ENCODE data around the gene PPAN.

Gene PPAN

GRCh38 chr19:10141973-10142372 is 35.8 kb downstream of the PPAN start:
- no peak for DNase-seq

GRCh38 chr19:10142701-10143375 is 36.7 kb downstream of the PPAN start:
- no peak for DNase-seq

GRCh38 chr19:10143681-10144080 is 37.5 kb downstream of the PPAN start:
- no peak for DNase-seq

GRCh38 chr19:10144361-10144760 is 38.2 kb downstream of the PPAN start:
- DNase-seq = no peak

- DNase-seq = no peak
Observed at GRCh38 chr19:10145031-10145430, 38.9 kb downstream of the PPAN start.

GRCh38 chr19:10146142-10146541 is 40.0 kb downstream of the PPAN start:
- DNase-seq = no peak

GRCh38 chr19:10149427-10149826 is 43.3 kb downstream of the PPAN start:
- DNase-seq = no peak

- DNase-seq = no peak
Observed at GRCh38 chr19:10151521-10151920, 45.4 kb downstream of the PPAN start.

GRCh38 chr19:10152100-10152499 is 45.9 kb downstream of the PPAN start:
- no peak for DNase-seq

GRCh38 chr19:10155839-10156238 is 49.7 kb downstream of the PPAN start:
- DNase-seq = no peak

- no peak for DNase-seq
Observed at GRCh38 chr19:10158071-10158470, 51.9 kb downstream of the PPAN start.

- DNase-seq = no peak
Observed at GRCh38 chr19:10158485-10158884, 52.3 kb downstream of the PPAN start.

GRCh38 chr19:10159610-10160009 is 53.4 kb downstream of the PPAN start:
- no peak for DNase-seq
